Lower leg skin (tissue), 4 donors: ENCODE results near the gene DDX51. TPM values are rescaled to one million over a fixed set of nuclear protein-coding genes. Genes with fewer than 3 reads are reported as not detected.

Source experiments
- total RNA-seq, 4 donors: library from RNA; depleted of rRNA; stranded (reverse); fragments of >200 nt; gene quantifications; one replicate each; pipeline ENCODE4 v1.1.0, GENCODE V29; 2016

DDX51 gene
- total RNA-seq, 4 donors from 2014 or later, result 11.1 to 31.8 (median 19.2) TPM

Other genes with a start within 250 kb of the DDX51 start
- gene ULK1, start 249.7 kb downstream of the DDX51 start, total RNA-seq, result 100 to 1,000 TPM in 1 of 4 donors, 10 to 100 TPM in 3; 42.8 to 117 (median 46.1) TPM
- gene PUS1, start 215.0 kb downstream of the DDX51 start, total RNA-seq, result 10 to 100 TPM in 3 of 4 donors, 1 to 10 TPM in 1; 8.3 to 36.4 (median 19.0) TPM
- 10 to 100 TPM; 22.0 to 45.8 (median 24.6) TPM for gene EP400, start 194.4 kb downstream of the DDX51 start, total RNA-seq
- 10 to 100 TPM in 3 of 4 donors, 1 to 10 TPM in 1; 7.3 to 17.7 (median 14.1) TPM for gene NOC4L, start 138 bp upstream of the DDX51 start, total RNA-seq
- gene GALNT9, start 185.3 kb upstream of the DDX51 start, total RNA-seq, result under 1 TPM in 1 of 4 donors, not detected in 3; 0.13 TPM